Stimulated activated naive CD8-positive, alpha-beta T cell treated with anti-CD3 and anti-CD28 coated beads, Interleukin-15, Interleukin-2, amounts not matched to agents 100 U/mL and 50 U/mL, for 24 hours (primary cell): ENCODE measurements around the gene NT5C3A.
"Not testable (repeated sequence)": the region's sequence is repeated elsewhere in the genome, so short reads cannot be mapped to it uniquely, and the experiment has no call there.

Experiments used
- ATAC-seq: fragments of 150-1000 bp; cut with Tn5 transposase; one replicate; pipeline ENCODE4 v1.10.0; 2021
- DNase-seq: peaks from one replicate; pipeline ENCODE4 v3.0.0; 2021

NT5C3A gene

DNA sequence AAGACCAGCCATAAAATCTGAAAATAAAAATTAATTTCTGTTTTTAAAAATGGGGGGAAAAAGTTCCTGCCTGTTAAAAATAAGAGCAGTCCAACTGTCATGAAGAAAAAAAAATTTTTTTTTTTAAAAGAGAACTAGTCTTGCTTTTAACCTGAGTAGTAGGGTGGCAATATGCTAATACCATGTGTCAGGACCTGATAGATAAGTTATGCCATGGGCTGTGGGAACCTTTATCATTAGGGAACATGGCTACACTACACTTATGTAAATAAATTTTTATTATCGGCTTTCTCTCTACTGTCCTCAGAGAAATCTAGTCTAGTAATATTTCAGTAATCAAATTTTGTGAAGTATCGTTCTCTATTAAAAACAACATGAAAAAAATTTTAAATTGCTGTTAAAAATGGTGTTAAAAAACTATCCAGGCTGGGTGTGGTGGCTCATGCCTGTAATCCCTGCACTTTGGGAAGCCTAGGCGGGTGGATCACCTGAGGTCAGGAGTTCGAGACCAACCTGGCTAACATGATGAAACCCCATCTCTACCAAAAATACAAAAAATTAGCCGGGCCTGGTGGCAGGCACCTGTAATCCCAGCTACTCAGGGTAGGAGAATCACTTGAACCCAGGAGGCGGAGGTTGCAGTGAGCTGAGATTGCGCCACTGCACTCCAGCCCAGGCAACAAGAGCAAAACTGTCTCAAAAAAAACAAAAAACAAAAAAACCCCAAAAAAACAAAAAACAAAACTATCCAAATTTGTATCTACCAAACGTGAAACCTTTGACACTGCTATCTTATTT, 20.7 kb downstream of the NT5C3A start:
- DNase-seq (no peak), ATAC-seq (no peak)

DNA sequence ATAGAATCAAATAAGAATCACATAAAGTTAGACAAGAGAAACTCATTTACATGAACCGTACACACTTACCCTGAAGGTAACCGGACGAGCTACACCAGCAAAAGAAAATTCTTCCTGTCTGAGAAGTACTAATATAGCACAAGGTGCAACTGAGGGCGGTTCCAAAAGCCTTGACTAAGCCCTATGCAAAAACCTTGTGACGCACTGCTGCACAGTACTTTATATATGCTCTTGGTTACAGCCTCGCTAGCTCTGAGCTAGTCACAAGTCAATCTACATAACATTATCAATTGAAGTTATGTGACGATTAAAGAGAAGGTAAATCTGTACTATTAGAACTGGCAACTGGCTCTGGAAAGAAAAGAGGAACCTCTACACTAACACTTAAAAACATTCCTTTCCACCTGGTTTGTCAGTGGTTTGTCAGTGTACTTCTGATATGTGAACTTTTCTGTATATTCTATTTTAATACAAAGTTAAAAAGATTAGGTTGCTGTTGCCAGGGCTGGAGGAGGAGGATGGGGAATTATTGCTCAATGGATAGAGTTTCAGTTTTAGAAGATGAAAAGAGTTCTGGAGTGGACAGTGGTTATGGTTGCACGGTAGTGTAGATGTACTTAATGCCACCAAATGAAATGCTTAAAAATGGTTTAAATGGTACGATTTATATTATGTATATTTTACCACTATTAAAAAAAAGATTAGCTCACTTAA, 21.6 kb downstream of the NT5C3A start:
- ATAC-seq = peak; percentile 100
- peak; percentile 54 for DNase-seq

GRCh38 chr7:33039903-33040292, 22.7 kb downstream of the NT5C3A start:
- DNase-seq = no peak
- no peak for ATAC-seq

DNA sequence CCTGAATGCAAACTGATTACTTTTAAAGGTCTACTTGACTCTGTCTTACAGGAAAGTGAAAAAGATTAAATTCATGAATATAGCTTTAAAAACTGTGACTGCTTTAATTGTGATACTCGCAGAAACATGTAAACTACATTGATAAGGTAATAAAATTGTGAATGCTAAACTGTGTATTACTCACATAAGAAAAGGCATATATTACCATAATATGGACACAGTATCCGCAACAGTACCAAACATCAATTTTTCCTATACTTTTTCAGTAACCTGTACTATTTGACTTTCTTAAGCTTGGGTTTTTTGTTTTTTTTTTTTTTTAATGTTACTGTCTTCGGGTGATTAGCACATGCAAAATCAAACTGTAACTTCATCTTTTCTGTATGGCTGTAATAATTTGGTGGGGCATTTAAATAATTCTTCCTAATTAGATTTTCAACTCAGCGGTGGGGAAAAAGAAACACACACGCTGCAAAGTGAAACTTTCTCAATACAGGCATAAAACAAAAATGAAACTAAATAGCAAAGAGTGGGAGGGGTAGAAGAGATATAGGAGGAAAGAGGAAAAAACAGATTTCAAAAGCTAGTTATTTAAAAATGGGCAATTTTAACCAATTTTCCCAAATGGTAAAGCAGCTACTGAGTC, 23.2 kb downstream of the NT5C3A start:
- ATAC-seq (no peak), DNase-seq (no peak)

DNA sequence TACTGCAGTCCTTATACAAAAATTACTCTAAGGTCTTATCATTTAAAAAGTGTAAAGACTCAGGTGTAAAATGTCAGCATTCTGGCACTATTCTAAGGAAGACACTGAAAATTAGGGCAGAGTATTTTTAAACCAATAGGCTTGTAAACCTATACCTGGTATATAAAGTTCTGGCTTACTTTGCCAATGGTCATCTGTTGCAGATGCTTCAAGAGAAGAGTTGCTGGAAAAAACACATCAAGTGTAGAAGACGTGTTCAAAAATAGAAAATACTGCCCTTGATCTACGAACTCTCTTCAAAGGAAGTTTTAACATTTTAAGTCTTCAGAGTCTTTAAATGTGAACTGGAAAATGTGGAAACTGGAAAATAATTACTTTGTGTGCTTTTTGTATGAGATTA, 23.9 kb downstream of the NT5C3A start:
- ATAC-seq = no peak
- no peak for DNase-seq

- ATAC-seq (no peak), DNase-seq (no peak)
Measured at GRCh38 chr7:33035776-33036175, 26.8 kb downstream of the NT5C3A start.

DNA sequence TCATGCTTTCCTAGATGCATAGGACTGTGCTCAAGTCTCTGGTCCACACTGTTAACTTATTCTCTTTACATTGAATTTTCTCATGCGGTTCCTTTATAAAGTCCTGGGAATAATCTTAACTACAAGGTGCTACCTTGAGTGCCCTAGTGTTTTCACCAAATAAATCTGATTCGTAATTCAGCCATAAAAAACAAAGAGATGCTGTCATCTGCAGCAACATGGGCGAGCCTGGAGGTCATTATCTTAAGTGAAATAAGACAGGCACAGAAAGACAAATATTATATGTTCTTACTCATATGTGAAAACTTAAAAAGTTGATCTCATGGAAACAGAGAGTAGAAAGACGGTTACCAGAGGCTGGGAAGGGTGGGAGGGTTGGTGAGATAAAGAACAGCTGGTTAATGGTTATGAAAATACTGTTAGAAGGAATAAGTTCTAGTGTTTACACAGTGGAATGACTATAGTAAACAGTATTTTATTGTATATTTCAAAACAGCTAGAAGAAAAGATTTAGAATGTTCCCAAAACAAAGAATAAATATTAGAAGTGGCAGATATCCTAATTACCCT, 38.3 kb downstream of the NT5C3A start:
- no peak for ATAC-seq
- no peak for DNase-seq

DNA sequence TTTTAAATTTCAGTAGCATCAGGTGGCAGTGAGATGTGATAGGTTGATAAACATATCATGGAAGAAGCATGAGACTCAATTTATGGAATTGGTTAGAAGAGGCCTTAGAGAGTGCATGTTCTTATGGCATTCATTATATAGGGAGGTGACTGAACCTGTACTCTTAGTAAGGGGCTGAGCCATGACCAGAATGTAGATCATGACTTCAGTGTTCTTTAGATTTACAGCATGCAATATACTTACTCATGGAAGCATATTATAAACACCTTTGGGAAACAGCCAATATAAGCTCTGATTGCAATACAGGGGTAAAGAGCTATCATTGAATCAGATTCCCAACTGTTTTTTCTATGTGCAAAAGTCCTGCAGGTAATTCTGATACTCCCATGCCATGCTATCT, 50.2 kb downstream of the NT5C3A start:
- ATAC-seq (no peak), DNase-seq (no peak)

GRCh38 chr7:33009734-33010133, 52.8 kb downstream of the NT5C3A start:
- DNase-seq = no peak
- ATAC-seq = no peak

- DNase-seq, ATAC-seq: not testable (repeated sequence)
Measured at GRCh38 chr7:33005690-33006089, 56.9 kb downstream of the NT5C3A start.

DNA sequence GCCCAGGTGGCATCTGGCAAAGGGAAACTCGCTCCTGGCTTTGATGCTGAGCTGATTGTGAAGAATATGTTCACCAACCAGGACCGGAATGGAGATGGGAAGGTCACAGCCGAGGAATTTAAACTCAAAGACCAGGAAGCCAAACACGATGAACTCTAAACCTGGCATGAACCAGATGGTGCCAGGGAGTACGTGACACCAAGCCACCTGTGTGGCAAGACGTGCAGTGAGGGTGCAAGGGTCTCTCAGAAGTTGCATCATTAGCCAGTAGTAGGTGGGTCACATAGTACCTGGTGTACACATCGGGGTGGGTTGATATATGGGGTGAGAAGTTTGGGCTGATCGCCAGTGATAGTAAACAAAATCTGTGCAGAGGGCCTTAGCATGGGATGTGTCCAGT, 57.4 kb downstream of the NT5C3A start:
- ATAC-seq, DNase-seq: not testable (repeated sequence)

DNA sequence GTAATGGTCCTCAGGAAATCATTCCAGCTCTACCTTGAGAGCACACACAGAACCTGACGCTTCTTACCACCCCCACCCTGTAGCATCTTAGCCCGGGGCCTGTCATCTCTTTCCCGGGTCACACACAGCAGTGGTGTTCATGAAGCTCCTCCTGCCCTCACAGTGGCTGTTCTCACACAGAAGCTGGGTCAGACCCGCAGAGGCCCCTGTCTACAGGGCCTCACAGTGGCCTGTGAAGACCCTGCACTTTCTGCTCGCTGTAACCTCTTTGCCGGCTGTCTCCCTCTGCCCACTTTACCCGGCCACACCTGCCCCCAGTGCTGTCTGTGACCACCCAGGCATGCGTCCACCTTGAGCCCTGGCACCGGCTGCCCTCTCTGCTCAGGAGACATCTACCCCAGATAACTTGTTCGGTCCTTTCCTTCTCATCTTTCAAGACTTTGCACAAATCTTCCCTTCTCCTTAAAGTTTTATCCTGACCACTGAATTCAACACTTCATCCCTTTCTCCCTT, 58.4 kb downstream of the NT5C3A start:
- not testable (repeated sequence) for ATAC-seq, DNase-seq

DNA sequence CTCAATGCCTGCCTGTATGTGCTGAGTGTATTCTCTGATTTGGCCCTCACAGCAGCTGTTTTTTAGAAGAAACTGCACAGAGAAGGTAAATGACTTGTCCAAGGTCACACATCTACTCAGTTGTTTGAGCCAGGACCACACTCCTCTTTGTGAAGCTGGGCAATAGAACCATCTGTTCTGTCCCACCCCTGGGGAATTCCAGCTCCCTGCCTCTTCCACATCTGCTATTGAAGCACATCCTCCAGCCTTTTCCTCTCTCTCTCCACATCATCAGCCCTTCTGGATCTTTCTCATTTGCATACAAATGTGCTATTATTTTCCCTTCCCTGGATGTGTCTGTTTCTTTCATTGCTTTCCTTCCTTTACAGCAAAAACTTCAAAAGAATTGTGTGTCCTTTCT, 59.5 kb downstream of the NT5C3A start:
- DNase-seq, ATAC-seq: not testable (repeated sequence)

- not testable (repeated sequence) for ATAC-seq, DNase-seq
Measured at GRCh38 chr7:32999380-32999779, 63.2 kb downstream of the NT5C3A start.

DNA sequence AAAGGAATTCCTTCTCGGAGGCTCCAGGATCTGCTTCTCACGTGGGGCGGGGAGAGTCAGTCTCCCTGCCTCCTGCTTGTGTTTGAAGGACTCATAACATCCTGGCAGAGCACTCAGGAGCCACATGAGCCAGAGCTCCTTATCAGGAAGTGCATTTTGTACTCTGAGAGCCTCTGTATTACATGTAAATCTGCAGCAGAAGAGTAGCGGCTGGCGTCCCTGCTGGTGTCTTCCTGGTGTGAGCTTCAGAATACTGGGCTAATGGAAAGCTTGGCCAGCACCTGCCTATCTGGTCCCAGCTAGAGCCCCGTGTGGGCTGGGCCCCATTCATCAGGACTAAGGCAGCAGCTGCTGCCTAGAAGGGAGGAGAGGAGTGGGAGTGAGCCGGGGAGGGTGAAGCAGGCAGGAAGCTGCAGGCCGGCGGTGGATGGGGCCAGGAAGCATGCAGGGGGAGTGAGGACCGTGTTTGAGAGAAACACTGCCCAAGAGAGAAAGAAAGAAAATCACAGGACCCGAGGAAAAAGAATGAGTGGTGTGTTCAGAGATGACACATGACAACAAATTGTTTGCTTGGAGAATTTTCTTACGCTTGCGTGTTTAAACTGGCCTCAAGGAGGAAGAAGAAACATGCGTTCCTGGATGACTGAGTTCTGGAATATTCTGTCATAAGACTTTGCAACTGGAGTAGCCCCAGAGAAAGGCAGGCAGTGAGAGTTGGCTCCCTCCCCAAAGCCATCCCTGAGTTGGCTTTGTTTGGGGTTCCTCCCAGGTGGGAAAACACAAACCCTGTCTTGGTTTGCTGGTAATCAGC, 64.0 kb downstream of the NT5C3A start:
- ATAC-seq, DNase-seq: not testable (repeated sequence)

GRCh38 chr7:32997956-32998355, 64.6 kb downstream of the NT5C3A start:
- not testable (repeated sequence) for ATAC-seq, DNase-seq

DNA sequence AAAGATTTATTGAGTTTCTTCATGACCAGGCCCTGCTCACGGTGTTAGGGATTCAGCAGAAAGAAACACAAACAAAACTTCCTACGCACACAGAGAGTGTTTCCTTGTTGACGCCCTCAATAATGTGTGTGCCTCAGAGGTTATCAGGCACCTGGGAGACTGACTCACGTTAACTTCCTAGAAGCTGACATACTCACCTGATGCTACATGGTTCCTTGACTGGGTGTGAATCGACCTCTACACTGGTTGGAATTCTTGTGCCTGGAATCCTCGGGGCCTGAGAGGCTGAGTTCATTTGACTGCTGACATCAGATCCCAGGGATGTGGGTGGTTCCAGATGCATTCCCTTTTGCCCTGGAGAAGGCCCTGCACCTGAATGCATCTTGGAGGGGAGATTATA, 69.8 kb downstream of the NT5C3A start:
- not testable (repeated sequence) for ATAC-seq, DNase-seq

DNA sequence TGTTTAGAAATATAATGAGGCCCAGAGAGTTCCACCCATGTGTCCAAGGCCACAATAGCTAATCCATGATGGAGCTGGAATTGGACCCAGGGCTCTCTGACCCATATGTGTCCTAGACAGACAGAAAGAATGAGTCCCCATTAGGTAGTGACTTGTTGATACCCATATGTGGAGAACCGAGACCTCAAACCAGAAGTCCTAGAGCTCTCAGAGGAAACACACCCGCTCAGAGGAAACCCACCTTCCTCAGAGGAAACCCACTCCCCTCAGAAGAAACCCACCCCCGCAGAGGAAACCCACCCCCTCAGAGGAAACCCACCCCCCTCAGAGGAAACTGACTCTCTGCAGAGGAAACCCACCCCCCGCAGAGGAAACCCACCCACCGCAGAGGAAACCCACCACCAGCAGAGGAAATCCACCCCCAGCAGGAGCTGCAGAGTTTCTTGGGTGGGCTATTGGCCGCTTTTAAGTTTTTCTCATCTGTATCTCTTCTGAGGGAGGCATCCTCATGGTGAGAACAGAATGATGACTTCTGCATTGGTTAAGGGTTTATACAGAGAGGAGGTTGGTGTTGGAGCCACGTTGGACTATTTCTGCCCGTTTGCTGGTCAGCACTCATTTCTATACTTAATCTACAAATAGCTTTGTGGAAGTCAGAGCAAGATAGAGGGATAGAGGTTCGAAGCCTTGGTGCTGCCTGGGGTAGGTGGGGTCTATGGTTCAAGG, 70.4 kb downstream of the NT5C3A start:
- DNase-seq, ATAC-seq: not testable (repeated sequence)

GRCh38 chr7:32991068-32991585, 71.4 kb downstream of the NT5C3A start:
- DNase-seq, ATAC-seq: not testable (repeated sequence)

DNA sequence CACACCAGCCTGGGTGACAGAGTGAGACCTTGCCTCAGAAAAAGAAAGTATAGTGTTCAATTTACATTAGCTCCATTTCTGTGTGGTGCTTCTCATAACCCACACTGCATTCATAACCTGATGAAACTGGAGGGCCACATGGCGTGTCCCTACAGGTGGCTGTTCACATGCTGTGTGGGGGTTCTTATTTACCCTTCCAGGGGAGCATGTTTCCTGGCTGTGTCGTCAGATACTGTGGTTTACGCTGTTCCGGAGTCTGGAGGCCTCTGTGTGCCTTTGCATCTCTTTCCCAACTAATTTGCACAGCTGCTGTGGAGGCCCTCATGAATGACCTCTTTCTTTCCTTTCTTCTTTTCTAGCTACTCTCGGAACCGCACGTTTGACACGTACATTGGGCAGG, 74.4 kb downstream of the NT5C3A start:
- ATAC-seq, DNase-seq: not testable (repeated sequence)
